Measurements from ENCODE around the gene VPS8.
A peak's percentile ranks its signal among the peaks of the same experiment; 100 is the strongest.

The VPS8 gene

DNA sequence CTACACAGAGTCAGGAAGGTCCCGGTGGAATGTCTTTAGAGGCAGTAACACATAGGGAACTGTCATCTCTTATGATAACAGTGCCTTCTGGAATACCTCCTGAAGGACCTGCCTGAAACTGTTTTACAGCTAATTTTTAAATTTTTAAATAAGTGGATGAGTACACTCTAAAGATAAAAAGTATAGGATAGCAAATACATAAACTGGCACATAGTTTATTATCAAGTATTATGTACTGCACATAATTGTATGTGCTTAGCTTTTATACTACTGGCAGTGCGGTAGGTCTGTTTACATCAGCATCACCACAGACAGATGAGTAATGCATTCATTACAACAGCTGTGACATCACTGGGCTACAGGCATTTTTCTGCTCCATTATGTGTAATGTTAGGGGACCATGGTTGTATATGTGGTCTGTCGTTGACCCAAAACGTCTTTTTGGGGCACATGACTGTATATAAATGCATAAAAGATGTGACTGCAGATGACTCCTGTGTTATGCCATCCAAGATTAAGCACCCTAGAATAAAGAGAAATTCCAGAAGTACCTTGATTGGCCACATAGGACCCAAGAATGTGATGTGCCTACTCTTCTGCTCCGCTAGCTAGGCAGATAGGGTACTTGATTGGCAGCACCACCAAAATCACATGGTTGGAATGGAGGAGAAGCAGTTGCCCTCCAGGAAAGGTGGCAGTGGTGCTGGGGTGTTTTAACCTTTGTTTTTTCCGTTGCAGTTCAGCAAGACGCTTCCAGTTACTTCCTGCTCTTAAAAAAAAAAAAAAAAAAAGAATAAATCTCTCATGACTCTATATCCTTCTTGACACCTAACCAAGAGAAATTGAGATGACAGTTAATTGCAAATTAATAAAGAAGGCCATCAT, 3.3 kb downstream of the VPS8 start:
- peak; percentile 24 for DNase-seq

DNA sequence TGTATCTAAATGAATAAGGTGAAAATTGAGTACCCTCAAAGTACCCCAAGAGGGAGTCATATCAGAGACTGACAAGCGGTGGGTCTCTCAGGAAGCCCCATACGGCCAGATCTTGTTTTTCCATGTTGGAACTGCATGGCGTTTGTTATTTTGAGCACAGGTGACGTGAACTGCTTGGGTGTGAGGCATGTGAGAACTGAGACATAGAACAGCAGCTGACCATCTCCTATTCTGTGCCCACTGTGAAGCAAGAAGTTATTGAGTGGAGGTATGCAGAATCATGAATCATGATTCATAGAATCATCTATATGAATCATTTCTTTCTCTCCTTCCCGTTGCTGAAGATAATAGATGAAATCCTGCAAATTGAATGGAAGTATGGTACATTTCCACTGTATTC, 4.6 kb downstream of the VPS8 start:
- no peak for DNase-seq

DNA sequence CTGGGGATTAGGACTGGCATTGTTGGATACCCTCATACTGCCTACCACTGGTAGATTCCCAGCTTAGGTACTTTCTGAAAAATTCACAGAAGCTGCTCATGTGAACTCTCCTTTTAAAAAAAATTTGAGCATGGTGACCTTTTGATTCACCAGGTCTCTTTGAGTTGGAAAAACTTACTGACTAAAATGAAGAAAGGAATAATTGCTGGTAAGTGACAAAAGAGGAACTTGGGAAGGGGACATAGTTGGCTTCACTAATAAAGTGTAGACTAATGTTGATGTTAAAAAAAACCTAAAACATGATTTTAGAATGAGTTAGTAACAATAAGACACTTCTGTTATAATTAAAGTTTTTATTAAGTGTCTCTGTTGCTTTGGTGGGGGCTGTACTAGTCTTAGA, 8.6 kb downstream of the VPS8 start:
- DNase-seq, result no peak

DNA sequence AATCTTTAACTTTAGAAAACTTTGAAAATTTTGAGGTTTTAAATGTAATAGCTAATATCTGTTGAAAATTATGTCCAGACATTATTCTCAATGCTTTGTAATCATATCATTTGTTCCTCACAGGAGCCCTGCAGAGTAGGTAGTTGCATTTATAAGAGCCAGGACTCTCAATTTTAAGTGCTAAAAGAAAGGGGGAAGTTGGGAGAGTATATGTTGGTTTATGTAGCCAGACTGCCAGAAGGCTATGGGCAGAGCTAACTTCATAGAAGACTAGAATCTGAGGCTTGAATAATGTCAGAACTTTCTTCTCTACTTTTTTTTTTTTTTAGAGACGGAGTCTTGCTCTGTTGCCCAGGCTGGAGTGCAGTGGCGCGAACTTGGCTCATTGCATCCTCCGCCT, 9.1 kb downstream of the VPS8 start:
- no peak for DNase-seq

DNA sequence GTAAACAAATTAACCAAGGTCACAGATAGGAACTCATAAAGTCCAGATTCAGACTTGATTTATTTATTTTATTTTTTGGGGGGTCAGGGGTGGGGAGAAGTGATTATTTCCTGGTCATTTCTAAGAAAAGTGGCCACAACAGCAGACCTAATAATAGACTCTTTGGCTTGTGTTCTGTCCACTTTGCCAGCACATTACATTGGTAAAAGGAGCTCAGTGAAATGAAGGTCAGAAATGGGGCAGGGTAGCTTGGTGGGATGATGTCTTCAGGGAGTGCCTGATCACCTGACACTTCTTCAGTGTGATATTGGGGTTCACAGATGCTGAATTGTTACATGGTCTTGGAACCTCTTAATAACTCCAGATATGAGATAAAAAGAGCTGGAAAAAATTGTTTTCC, 10.1 kb downstream of the VPS8 start:
- DNase-seq, result no peak

DNA sequence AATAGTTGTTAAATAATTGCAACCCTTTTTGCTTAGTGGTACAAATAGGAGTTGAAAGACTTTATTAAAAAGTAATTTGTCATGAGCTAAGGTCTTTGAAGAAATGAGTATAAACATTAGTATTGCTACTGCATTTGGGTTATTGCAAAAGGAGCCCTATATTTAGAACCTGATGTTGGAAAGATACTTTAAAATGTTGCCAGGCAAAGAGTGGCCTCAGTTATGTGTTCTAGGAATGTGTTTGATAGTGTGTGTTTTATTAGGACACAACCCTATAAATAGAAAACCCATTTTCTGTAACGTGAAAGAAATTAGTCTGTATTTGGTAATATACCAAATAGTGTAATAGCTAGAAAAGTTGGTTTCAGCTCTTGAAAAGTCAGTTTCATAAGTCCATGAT, 10.7 kb downstream of the VPS8 start:
- no peak for DNase-seq

DNA sequence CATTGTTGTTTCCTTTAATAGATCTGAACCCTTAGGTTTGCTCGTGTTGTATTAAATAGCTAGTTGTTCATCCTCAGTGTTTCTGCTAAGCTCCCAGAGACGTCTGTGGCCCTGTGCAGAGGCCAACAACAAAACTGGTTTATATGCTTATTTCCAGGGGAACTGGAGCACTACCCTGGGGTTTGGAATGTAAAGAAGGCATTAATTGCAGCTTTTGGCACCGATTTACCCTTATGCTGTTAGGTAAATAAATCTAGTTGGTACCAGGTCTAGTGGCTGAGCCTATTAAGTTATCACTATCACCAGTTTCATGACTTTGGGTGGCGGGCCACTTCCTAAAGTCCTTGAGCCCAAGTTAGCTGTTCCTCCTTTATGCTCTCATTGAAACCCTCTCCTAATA, 12.0 kb downstream of the VPS8 start:
- DNase-seq, result no peak

DNA sequence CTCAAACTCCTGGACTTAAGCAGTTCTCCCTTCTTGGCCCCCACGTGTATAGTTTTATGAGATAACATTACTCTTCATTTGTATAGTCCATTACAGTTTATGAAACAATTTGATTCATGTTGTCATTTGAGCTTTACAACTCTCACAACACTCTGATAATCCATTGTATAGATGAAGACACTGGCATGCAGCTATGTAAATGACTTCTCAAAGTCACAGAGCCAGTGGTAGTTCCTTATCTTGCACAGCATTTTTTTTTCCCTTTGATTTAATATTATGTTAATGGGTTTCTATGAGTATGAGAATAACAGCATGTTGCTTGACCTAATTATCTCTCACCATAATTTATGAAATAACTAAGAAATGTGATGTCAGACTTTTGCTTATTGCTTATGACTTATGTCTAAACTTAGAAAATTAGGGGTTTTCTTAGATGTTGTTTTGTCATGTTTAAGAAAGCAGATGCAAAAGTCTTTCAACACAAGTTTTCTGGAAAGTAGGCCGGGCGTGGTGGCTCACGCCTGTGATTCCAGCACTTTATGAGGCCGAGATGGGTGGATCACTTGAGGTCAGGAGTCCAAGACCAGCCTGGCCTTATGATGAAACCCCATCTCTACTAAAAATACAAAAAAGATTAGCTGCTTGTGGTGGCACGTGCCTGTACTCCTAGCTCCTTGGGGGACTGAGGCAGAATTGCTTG, 13.3 kb downstream of the VPS8 start:
- no peak for DNase-seq

DNA sequence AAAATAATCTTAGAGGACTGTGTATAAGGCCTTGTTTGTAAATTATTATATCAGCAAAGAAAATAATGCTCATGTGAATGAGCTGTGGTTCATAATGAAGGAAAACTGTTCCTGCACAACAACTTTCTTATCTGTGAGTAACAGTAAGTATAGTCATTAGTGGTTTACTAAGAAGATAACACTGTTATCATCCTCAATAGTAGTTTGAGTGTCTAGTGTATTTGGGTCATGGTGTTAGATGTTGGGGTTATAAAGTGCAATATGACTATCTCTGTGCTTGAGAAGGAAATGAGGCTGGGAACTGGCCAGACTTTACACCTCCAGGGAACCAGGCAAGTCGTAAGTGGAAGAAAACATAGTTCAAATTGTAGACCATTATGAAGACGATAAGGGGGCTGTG, 15.6 kb downstream of the VPS8 start:
- DNase-seq, result no peak

DNA sequence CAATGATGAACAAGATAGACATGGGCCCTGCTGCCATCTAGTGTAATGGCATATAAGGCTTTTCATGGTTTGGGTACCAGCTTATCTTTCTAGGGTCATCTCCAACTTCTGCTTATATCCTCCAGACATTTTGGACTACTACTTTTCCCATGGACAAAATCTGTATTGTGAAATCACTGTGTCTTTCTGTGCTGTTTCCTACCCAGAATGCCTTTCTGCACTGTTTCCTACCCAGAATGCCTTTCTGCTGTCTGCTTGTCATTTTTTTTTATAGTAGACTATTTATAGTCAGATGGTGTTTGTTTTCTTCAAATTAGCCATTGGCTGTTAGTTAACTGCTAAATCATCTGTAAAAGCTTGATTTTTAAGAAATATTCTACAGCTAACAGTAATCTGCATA, 20.1 kb downstream of the VPS8 start:
- no peak for DNase-seq

DNA sequence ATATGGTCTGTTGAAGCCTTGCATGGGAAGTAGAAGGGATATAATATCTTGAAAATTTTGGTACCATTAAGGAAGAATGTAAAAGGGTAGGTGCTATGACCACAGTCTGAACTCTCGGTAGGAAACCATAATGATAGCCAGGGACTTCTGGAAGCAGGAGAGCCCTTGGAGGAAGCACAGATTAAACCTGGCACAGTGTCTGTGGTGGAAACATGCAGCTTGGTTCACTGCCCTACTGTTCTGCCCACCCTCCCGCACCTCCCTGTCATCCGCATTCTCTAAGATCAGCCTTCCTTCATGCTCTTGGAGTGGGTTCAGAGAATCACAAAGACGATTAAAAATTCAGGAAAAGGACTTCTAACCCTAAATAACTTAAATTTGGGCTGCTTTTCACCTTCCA, 20.9 kb downstream of the VPS8 start:
- DNase-seq, result no peak

DNA sequence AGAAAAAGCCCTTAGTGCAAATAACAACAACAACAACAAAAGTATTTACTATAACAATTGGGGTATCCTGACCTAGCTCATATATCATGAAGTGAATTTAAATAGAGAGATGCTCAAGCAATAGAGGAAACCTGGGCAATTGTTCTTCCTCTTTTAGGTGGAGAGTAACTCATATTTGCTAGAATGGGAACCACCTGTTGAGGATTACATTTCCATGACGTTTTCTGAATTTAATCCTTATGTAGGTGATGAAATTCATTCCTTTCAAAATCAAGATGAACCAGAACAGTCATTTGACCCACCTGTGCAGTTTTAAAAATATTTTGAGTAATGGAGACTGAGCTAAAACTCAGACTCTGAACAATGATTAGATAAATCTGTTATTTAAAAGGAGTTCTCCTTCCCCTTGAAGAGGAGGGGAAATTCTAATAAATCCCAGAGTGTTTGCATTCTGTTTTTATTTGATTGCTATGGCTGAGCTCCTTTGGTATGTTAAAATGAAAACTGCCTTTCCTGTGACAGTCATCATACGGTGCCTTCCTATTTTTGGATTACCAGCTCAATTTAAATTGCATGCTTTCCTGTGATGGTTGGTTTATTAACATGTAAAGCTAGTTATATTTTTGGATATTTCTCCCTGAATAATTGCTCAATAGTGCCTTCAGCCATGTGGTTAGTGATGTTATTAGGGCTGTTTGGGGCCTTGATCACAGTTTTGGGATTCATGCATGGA, 24.3 kb downstream of the VPS8 start:
- DNase-seq, result no peak

DNA sequence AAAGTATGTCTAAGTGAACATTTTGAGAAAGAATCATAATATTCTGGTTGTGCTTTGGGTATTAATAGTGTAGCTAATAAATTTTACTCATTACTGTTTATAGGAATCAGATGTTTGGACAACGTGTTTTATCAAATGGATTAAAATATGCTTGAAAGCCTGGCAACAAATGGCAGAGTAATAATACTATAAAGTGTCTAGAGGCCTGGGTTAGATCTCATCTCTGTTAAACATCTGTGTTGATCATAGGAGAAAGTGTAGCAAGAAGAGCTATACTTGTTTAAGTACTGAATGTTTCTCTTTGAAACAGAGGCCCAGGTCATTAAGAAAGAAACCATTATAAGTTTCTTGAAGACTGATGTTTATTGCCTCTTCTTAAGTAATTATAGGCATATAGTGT, 30.5 kb downstream of the VPS8 start:
- no peak for DNase-seq

DNA sequence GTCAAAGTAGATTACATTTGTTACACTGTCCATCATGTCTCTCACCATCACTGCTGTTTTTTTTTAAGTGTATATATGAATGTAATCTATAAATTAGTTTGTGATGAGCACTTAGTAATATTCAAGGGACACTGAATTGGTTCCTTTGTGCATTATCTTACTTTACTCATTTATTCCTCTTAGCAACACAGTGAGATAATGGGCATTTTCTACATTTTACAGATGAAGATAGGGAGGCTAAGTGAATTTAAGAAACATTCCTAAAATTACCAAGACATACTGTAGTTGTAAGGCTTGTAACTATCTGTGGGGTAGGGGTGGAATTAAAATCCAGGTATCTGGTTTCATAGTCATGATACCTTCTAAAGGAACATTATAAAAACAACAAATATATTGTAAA, 33.9 kb downstream of the VPS8 start:
- no peak for DNase-seq

DNA sequence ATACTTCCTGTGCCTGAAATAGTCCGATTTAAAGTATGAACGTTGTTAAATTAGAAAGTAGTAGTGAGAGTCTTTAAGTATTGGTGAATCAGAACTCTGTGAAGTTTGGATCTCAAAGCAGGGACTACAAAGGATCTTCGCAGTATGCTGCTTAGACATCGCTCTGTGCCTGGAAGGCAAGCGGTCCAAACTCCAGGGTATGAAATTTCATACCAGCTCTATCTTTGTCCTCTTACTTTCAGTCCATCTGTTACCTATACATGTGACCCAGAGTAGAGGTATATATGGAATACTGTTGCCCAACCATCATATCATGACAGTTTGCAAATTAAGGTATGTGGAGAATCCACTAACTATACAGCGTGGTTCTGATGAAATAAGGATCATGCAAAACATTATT, 34.5 kb downstream of the VPS8 start:
- no peak for DNase-seq

DNA sequence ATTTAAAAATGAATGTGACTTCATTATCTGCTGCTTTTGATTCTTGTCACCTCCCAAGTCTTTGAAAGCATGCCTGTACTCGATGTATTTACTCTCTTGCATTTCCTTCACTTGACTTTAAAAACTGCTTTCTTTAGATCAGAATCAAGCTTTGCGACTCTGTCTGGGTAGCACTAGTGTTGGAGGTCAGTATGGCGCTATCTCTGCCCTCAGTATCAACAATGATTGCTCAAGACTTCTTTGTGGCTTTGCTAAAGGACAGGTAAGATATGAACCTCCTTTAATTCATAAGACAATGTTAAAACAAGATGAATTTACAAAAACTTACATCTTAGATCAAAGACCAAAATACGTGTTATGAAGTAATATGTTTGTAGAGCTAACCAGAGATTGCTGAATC, 37.0 kb downstream of the VPS8 start:
- DNase-seq, result no peak

DNA sequence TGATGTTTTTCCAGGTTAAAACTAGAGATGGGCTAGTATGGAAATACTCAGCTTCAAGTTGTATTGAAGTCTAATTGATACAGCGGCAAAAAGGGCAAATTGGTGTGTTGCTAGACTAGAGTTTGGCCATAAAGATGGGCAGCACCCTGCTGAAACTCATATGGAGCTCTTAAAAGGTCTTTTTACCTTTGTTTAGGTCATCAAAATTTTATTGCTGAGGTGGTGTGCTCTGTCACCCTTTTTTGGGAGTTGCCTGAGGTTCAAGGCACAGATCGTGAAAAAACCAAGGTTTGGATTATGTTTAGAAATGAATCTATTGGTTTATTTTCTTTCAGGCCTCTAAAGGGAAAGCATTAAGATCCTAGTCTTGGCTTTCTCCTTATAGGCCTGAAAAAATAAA, 38.2 kb downstream of the VPS8 start:
- DNase-seq, result no peak

DNA sequence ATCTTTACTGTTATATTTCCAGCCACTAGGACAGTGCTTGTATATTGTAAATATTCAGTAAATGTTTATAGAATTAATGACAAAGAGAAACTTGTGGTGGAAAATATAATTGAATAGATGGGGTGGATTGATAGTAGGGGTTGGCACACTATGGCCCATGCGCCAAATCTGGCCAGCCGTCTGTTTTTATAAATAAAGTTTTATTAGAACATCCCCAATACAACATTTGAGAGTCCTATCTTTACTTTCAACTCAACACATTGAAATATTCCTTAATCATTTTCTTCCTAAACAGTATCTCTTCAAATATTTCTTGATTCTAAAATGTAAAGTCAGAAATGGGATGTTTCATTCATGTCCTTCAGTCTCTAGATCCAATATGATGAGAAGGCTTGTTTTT, 45.1 kb downstream of the VPS8 start:
- no peak for DNase-seq

DNA sequence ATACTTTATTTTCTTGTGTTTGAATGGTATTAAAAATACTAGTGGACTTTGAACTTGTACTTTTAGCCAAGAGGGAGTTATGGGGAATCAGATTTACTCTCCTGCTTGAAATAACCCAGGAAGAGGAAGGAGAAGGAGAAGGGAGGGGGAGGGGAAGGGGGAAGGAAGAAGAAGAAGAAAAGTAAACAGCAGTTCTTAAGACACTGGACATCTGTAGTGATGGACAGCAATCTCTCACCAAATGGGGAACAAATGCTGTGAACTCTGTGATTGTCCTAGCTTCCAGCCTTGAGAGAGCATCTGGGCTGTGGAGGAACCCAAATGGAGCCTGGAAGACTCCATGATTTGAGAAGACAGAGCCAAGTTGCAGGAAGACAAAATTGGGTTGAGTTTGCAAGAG, 52.0 kb downstream of the VPS8 start:
- no peak for DNase-seq

DNA sequence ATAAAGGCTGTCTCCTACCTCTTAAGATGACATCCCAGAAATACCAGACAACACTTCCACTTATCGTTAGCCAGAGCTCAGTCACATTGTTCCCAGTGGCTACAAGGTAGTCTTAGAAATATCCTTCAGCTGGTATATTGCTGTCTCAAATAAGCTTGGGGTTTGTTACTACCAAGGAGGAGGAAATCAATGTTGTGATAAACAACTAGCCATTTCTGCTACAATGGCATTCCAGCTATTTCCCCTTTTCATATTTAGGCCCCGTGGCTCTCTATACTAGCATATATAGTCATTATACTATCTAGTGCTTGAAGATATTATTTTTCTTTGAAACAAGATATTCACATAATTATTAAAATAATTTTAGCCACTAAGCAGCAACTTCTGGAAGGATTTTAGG, 56.5 kb downstream of the VPS8 start:
- DNase-seq, result no peak

DNA sequence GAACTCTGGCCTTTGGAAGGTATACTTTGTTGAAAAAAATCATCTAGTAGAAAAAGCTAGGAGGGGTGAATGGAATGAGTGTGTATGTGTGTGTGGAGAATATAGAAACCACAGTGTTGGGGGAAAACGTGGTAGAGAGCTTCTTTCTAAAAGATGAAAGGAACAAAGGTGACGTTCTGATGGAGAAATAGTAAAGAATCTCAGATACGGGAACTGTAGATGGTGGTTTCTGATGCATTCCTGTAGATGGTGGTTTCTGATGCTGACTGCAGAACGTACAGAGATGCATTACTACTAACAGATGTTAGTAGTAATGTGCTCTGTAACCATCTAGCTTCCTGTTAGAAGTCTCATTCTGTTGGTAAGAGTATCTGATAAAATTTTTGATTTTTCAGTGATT, 60.2 kb downstream of the VPS8 start:
- no peak for DNase-seq

DNA sequence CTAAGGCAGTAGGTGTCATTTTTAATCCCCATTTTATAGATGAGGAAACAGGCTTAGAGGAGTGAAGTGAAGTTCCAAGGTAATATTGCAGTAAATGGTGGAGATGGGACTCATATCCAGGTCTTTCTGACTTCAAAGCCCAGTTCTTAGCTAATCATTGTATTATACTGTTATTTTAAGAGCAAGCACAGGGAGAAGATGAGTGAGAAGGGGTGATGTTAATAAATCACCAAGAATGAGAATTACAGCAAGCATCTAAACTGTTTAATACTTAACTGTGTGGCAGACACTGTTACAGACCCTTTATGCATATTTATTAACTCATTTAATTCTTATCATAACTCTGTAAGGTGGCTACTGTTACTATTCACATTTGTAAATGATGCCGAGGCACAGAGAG, 61.2 kb downstream of the VPS8 start:
- no peak for DNase-seq

DNA sequence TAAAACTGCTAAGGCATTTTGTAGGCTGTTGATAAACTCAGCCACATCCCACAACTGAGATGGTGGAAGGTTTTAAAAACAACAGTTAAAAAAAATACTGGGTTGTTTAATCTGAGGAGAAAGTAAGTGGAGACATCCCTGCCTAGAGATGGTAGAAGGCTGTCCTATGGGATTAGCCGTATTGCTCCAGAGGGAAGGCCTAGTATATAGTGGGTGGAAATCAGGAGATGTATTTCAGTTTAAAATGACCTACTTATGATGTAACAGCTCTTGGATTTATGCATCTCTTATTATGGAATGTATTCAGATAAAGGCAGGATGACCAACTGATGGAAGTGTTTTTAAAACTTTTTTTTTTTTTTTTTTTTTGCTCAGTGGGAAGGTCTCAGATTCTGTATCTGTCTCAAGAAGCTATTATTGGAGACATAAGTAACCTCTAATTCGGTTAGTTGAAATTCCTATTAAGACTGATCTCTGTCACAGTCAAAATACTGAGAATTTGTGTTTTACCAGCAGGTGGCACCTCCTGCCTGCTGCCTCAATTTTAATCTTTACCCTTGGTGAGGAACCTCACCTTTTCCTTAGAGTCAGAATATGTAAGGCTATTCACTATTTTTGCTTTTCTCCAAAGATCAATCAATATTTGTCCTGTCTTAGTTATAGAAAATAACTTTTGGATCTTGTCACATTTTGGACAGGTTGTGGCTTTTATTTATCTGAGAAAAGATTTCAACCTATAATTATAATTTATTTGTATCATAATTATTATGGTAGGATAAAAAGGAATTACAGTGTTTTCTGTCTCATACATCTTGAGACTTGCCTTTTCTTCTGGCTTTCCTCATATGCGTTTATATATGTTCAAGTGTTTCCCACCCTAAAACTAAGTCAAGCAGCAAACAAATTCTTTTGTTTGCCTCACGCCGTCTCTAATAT, 63.0 kb downstream of the VPS8 start:
- peak; percentile 7 for DNase-seq
